WTC11 (cell line): ENCODE data around the gene ZBTB24.

Experiments
- IRF2 ChIP-seq: sonication (generic); formaldehyde crosslinking; IDR thresholded peaks from 2 replicates; pipeline ENCODE4 v1.8.0; 2022; ENCODE audit warnings: low read depth, missing genetic modification reagents, borderline replicate concordance
- TEAD1 ChIP-seq: sonication (generic); formaldehyde crosslinking; IDR thresholded peaks from 2 replicates; pipeline ENCODE4 v1.8.0; 2022; ENCODE audit warnings: mild to moderate bottlenecking, missing genetic modification reagents
- USF2 ChIP-seq: sonication (generic); formaldehyde crosslinking; IDR thresholded peaks from 2 replicates; pipeline ENCODE4 v1.8.1; 2023; ENCODE audit warnings: mild to moderate bottlenecking, missing genetic modification reagents, moderate library complexity
- TF ChIP-seq, protein P1 (sequence below): fragments of 200-600 bp; IDR thresholded peaks from 2 replicates; pipeline ENCODE4 v1.8.0; 2022; ENCODE audit warnings: antibody characterized with exemption
- TF ChIP-seq, protein P2 (sequence below): sonication (generic); formaldehyde crosslinking; IDR thresholded peaks from 2 replicates; pipeline ENCODE4 v1.8.0; 2023; ENCODE audit warnings: missing genetic modification reagents
- TF ChIP-seq, protein P3 (sequence below): sonication (generic); formaldehyde crosslinking; IDR thresholded peaks from 2 replicates; pipeline ENCODE4 v1.8.1; 2022; ENCODE audit warnings: mild to moderate bottlenecking, moderate library complexity, missing genetic modification reagents

DNA sequence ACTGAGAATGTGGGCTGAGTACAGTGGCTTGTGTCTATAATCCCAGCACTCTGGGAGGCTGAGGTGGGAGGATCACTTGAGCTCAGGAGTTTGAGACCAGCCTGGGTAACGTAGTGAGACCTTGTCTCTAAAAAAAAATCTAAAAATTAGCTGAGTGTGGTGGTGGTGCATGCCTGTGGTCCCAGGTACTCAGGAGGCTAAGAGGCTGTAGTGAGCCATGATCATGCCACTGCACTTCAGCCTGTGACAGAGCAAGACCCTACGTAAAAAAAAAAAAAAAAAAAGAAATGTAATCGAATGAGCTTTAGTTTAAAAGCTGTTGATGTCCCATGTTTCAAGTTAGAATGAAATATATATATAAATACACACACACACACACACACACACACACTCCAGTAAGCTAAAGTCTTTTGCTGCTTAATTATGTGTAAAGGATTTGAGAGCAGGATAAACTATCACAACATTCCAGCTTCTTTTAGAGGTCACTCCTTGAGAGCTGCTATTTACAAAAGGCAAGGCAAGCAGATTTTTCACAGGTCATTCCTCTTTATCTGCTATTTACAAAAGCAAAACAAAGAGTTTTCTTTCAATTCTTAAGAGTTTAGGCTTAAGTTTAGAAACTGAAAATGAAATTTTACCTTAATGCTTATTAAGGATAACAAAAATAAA is 22.7 kb downstream of the ZBTB24 start:
- TF ChIP-seq, protein P1, sequence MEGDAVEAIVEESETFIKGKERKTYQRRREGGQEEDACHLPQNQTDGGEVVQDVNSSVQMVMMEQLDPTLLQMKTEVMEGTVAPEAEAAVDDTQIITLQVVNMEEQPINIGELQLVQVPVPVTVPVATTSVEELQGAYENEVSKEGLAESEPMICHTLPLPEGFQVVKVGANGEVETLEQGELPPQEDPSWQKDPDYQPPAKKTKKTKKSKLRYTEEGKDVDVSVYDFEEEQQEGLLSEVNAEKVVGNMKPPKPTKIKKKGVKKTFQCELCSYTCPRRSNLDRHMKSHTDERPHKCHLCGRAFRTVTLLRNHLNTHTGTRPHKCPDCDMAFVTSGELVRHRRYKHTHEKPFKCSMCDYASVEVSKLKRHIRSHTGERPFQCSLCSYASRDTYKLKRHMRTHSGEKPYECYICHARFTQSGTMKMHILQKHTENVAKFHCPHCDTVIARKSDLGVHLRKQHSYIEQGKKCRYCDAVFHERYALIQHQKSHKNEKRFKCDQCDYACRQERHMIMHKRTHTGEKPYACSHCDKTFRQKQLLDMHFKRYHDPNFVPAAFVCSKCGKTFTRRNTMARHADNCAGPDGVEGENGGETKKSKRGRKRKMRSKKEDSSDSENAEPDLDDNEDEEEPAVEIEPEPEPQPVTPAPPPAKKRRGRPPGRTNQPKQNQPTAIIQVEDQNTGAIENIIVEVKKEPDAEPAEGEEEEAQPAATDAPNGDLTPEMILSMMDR = no peak
- TF ChIP-seq USF2 (CRISPR knock-in tag) (no peak), IRF2 (CRISPR knock-in tag) (no peak), TEAD1 (CRISPR knock-in tag) (no peak)
- TF ChIP-seq, protein P2, sequence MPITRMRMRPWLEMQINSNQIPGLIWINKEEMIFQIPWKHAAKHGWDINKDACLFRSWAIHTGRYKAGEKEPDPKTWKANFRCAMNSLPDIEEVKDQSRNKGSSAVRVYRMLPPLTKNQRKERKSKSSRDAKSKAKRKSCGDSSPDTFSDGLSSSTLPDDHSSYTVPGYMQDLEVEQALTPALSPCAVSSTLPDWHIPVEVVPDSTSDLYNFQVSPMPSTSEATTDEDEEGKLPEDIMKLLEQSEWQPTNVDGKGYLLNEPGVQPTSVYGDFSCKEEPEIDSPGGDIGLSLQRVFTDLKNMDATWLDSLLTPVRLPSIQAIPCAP (CRISPR knock-in tag) = no peak
- TF ChIP-seq, protein P3, sequence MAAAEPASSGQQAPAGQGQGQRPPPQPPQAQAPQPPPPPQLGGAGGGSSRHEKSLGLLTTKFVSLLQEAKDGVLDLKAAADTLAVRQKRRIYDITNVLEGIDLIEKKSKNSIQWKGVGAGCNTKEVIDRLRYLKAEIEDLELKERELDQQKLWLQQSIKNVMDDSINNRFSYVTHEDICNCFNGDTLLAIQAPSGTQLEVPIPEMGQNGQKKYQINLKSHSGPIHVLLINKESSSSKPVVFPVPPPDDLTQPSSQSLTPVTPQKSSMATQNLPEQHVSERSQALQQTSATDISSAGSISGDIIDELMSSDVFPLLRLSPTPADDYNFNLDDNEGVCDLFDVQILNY (CRISPR knock-in tag) = no peak
